A549 treated with DMSO at 1 μM for 4 hours (cell line): Measurements from ENCODE around the gene CACNG7. TPM values are rescaled to one million over a fixed set of nuclear protein-coding genes. Genes with fewer than 3 reads are reported as not detected.

Source experiments
- total RNA-seq: library from RNA; stranded (reverse); fragments of 200-300 nt; extraction: Qiagen RNA extraction; gene quantifications from 5 replicates; pipeline ENCODE4 v1.2.3, GENCODE V29; 2022; ENCODE audit warnings: low read depth

The CACNG7 gene, protein sequence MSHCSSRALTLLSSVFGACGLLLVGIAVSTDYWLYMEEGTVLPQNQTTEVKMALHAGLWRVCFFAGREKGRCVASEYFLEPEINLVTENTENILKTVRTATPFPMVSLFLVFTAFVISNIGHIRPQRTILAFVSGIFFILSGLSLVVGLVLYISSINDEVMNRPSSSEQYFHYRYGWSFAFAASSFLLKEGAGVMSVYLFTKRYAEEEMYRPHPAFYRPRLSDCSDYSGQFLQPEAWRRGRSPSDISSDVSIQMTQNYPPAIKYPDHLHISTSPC
- 7.6 to 11.6 TPM (median 9.0 TPM) in 5 replicates for total RNA-seq

DNA sequence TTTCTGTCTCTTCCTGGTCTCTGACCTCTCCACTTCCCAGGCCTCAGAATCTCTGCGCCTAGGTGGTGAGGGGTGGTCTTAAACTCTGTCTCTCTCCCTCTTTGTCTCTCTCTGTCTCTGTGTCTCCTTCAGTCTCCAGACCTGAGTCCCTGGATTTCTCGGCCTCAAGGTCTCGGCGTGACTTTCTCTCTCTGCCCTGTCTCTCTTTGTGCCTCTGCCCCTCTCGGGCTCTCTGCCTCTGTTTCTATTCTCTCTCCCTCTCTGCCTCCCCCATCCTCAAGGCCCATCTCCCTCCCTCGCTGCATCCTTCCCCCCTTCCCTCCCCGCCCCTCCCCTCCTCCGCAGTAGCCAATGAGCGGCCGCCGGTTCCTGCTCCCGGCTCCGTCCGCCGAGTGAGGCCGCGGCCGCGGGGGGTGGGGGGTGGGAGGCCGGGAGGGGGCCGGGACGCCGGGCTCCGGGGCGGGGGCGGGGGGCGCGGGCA lies at the start of gene CACNG7:
CACNG7 (plus strand) TSS at position 344 of the 481 bp plus-strand sequence. CDS start 3,554 bp downstream, outside the sequence.

DNA sequence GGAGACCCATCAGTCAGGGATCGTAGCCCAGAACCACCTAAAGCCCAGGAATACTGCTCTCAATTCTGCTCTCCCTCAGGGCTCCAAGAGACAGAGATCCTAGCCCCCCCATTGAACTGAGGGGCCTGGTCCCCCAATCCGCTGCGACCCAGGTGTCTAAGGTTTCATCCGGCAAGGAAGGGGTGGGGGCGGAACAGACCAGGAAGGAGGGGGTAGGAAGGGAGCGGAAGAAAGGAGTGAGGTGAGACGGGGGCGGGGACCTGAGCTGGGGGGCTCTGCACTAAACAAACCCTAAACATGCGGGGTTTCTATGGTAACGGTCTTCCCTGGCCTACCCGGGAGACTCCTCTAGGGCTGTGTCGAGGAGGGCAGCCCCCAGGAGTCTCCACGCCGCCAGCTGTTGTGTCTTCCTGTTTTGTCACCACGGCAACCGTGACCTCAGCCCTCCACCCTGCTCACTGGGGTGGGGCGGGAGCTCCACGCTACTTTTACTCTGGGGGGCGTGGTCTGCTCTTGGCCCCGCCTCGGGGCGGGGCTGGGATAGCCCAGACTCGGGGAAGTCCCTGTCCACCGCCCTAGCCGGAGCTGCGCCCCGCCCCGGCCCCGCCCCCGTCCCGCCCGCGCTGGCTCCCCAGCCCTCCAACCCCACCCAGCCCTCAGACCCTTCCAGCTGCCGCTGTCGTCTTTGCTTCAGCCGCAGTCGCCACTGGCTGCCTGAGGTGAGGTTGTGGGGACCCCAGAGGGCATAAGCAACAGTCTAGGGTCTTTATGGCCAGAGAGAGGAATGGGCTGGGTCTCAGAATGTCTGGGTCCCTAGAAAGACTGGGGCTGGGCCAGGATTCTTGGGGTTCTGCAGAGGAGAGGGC lies 41.6 kb upstream of the CACNG7 start, which contains the start of gene MYADM:
MYADM (plus strand) TSS at position 659 of the 866 bp plus-strand sequence. CDS start 5,647 bp downstream, outside the sequence.

DNA sequence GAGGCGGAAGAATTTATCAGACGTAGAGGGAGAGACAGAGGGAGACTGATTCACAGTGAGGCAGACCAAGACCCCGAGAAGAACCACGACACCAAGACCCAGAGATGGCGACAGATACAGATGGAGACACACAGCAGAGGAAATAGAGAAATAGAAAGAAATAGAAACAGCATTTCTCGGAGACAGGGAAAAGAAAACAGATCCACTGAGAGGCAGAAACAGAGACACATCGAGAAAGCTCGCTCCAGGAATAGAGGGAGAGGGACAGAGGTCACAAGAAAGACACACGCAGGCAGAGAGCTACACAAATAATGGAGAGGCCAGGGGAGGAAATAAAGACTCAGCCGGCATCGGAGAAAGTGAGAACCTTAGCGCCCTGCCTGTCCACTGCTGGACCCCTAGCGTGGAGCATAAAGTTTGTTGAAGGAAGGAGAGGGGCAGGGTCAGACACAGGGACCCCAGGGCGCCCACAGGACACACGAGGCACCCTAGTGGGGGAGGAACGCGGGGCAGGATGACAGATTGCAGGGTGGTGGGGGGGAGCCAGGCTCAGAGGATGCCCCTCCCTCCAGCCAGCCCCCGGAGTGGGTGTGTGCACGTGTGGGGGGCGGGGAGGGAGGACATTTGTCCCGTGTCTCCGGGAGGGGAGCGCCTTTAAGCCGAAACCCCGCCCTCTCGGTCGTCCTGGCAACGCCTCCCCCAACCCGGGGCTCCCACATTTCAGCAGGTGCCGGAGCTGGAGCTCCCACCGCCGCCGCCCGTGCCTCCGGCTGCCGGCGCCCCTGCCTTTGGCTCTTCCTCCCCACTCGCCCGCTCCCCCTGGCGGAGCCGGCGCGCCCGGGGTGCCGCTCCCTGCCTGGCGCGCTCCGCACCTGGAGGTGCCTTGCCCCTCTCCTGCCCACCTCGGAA lies 27.3 kb upstream of the CACNG7 start, which contains the start of gene PRKCG:
PRKCG (plus strand) TSS at position 716 of the 909 bp plus-strand sequence. CDS start 298 bp downstream, outside the sequence.

DNA sequence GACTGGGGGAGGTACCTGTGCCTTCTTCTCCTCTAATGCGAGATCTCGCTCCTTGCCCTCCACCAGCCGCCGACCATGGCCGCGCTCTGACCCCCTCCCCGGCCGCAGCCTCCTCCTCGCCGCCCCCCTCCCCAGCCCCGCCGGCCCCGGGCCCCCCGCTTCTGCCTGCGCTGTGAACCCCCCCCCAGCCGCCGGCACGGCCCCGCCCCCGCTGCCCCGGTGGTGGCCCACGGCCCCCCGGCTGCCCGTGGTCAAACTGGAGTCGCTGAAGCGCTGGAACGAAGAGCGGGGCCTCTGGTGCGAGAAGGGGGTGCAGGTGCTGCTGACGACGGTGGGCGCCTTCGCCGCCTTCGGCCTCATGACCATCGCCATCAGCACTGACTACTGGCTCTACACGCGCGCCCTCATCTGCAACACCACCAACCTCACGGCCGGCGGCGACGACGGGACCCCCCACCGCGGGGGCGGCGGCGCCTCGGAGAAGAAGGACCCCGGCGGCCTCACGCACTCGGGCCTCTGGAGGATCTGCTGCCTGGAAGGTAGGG lies 53.9 kb downstream of the CACNG7 start, which contains the start of gene CACNG8:
CACNG8 (plus strand) TSS at position 51 of the 545 bp plus-strand sequence.

DNA sequence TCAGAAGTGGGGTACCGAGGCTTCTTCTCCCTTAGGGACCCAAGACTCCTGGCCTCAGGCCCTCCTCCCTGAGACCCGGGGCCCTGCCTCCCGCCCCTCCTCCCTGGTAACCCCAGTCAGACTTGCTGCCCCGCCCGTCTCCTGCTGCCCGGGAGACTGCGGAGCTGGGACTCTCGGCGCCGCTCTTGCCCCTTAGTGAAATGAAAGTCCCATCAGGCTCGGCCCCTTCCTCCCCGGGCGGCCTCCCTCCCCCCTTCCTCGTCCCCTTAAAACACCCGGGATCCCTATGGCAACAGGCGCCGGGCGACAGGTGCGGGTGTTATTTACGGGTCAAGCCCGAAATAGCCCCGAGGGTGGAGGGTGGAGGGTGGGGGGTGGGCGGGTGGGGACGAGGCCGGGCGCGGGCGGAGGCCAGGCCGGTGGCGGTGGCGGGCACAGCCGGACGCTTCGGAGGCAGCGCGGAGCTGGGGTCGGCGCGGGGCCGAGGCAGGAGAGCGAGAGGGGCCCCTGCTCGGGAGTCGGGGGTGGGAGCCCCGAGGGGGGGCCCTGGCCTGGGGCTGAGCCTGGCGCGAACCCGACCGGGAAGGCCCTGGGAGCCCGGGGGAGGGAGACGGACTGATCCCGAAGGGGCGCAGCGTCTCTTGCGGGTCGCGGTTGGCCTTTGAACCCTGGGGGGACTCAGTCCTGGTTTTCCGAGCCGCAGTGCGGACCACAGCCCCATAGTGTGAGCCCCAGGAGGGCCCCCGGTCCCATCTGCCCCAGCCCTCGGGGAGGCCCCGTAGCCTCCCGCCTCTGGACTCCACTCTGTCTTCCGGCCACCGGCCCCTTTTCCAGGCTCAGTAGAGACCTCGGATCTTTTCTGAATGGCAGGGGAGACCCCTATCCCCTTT lies 82.4 kb downstream of the CACNG7 start, which contains the start of gene CACNG6:
CACNG6 (plus strand) TSS at position 414 of the 890 bp plus-strand sequence. CDS start 1,241 bp downstream, outside the sequence.

Other genes starting within 250 kb of the CACNG7 start
- 0.02 TPM in 1 of 5 replicates, not detected in the others for gene NLRP12, start 85.0 kb upstream of the CACNG7 start, total RNA-seq
- 273 to 344 TPM (median 296 TPM) in 5 replicates for gene MYADM, start 41.4 kb upstream of the CACNG7 start, total RNA-seq
- 4.4 to 6.6 TPM (median 6.0 TPM) in 5 replicates for gene PRKCG, start 27.1 kb upstream of the CACNG7 start, total RNA-seq
- 1.2 to 1.7 TPM (median 1.6 TPM) in 5 replicates for gene CACNG8, start 53.7 kb downstream of the CACNG7 start, total RNA-seq
- 10.7 to 12.6 TPM (median 11.2 TPM) in 5 replicates for gene CACNG6, start 82.4 kb downstream of the CACNG7 start, total RNA-seq
- 0.48 to 1.0 TPM (median 0.62 TPM) in 5 replicates for gene VSTM1, start 154.6 kb downstream of the CACNG7 start, total RNA-seq
- gene TARM1, start 172.1 kb downstream of the CACNG7 start, total RNA-seq = not detected in 5 replicates
- 0.25 to 0.47 TPM (median 0.42 TPM) in 4 of 5 replicates, not detected in the other for gene OSCAR, start 191.5 kb downstream of the CACNG7 start, total RNA-seq
- 201 to 236 TPM (median 209 TPM) in 5 replicates for gene NDUFA3, start 193.6 kb downstream of the CACNG7 start, total RNA-seq
- 21.0 to 32.2 TPM (median 23.7 TPM) in 5 replicates for gene TFPT, start 206.4 kb downstream of the CACNG7 start, total RNA-seq
- 109 to 123 TPM (median 115 TPM) in 5 replicates for gene PRPF31, start 206.5 kb downstream of the CACNG7 start, total RNA-seq
- gene CNOT3, start 228.5 kb downstream of the CACNG7 start, total RNA-seq = 58.2 to 75.0 TPM (median 66.9 TPM) in 5 replicates